ENCODE results near the gene HFM1. TPM values are rescaled to one million over a fixed set of nuclear protein-coding genes. Genes with fewer than 3 reads are reported as not detected.

Gene HFM1
- total and polyA plus RNA-seq, 10 of the 15 experiments (the other 5 are each of a cell fraction or from before 2014, with no cell fraction given): not detected

GRCh38 chr1:91439016-91439415 lies 34.4 kb upstream of the HFM1 start:
- in situ Hi-C loops (cut with MboI): no loop called here
- Histone ChIP-seq H3K36me3 (ENCODE audit: control insufficient read depth in 2 of 2, insufficient read depth in 2 of 2, low read length in 1 of 2) (no peaks in the 10 kb centered on the region), H3K4me1 (ENCODE audit: control insufficient read depth, insufficient read depth, low read length) (no peaks in the 10 kb centered on the region), H3K27me3 (replicated peaks in 1 of 2; ENCODE audit: control insufficient read depth in 2 of 2, insufficient read depth in 2 of 2, low read length in 1 of 2) (no peaks in the 10 kb centered on the region), H3K9ac (ENCODE audit: control insufficient read depth, insufficient read depth, low read length) (no peak overlapping the region), H3K9me3 (replicated peaks; ENCODE audit: control insufficient read depth, insufficient read depth, low read length) (no peaks in the 10 kb centered on the region), H3K4me2 (ENCODE audit: control insufficient read depth, insufficient read depth) (no peak overlapping the region), H4K20me1 (ENCODE audit: control insufficient read depth, insufficient read depth) (no peaks in the 10 kb centered on the region), H3K4me3 (no peak overlapping the region), H2AFZ (ENCODE audit: control insufficient read depth, low read depth, low read length) (no peak overlapping the region), H3K27ac (ENCODE audit: control insufficient read depth, insufficient read depth) (no peak overlapping the region), H3K79me2 (ENCODE audit: control insufficient read depth, insufficient read depth, low read length) (no peaks in the 10 kb centered on the region)
- no peak for FAIRE-seq
- CTCF ChIA-PET: no interaction called here
- SMC1A ChIA-PET (ENCODE audit: uncharacterized antibody, unreplicated experiment): no interaction called here
- no peak for DNase-seq (ENCODE audit: low read depth, low spot score)
- no TSS peak for BruUV-seq (replicated peaks)
- POLR2A ChIA-PET: no interaction called here
- ATAC-seq: no peak
- intact Hi-C loops (cut with micrococcal nuclease; ENCODE audit: unreplicated experiment): no loop called here
- RAD21 ChIA-PET (ENCODE audit: unreplicated experiment): no interaction called here
- TF ChIP-seq HDAC2 (IDR thresholded peaks at IDR 0.05): no peak
- no peak for TF ChIP-seq SMAD5 (IDR thresholded peaks at IDR 0.05; ENCODE audit: low read depth)
- no peak for TF ChIP-seq CBX5 (IDR thresholded peaks at IDR 0.05; ENCODE audit: low read depth)
- TF ChIP-seq CHD4 (IDR thresholded peaks at IDR 0.05): no peak
- no peak for TF ChIP-seq WRNIP1 (IDR thresholded peaks at IDR 0.05; ENCODE audit: borderline replicate concordance, low read depth, low read length)
- TF ChIP-seq, protein P1, sequence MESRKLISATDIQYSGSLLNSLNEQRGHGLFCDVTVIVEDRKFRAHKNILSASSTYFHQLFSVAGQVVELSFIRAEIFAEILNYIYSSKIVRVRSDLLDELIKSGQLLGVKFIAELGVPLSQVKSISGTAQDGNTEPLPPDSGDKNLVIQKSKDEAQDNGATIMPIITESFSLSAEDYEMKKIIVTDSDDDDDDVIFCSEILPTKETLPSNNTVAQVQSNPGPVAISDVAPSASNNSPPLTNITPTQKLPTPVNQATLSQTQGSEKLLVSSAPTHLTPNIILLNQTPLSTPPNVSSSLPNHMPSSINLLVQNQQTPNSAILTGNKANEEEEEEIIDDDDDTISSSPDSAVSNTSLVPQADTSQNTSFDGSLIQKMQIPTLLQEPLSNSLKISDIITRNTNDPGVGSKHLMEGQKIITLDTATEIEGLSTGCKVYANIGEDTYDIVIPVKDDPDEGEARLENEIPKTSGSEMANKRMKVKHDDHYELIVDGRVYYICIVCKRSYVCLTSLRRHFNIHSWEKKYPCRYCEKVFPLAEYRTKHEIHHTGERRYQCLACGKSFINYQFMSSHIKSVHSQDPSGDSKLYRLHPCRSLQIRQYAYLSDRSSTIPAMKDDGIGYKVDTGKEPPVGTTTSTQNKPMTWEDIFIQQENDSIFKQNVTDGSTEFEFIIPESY (IDR thresholded peaks at IDR 0.05): no peak
- TF ChIP-seq, protein P2, sequence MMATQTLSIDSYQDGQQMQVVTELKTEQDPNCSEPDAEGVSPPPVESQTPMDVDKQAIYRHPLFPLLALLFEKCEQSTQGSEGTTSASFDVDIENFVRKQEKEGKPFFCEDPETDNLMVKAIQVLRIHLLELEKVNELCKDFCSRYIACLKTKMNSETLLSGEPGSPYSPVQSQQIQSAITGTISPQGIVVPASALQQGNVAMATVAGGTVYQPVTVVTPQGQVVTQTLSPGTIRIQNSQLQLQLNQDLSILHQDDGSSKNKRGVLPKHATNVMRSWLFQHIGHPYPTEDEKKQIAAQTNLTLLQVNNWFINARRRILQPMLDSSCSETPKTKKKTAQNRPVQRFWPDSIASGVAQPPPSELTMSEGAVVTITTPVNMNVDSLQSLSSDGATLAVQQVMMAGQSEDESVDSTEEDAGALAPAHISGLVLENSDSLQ (IDR thresholded peaks at IDR 0.05): no peak
- no peak for TF ChIP-seq MAX (IDR thresholded peaks at IDR 0.05; ENCODE audit: low read depth, low read length)
- TF ChIP-seq SMARCA5 (IDR thresholded peaks at IDR 0.05): no peak

Data from GM12878 (cell line).